ENCODE measurements around the gene TUG1. TPM values are rescaled to one million over a fixed set of nuclear protein-coding genes. Genes with fewer than 3 reads are reported as not detected.

Gene TUG1
- total RNA-seq, 2 experiments from 2014 or later, result 71.2 to 72.5 TPM

DNA sequence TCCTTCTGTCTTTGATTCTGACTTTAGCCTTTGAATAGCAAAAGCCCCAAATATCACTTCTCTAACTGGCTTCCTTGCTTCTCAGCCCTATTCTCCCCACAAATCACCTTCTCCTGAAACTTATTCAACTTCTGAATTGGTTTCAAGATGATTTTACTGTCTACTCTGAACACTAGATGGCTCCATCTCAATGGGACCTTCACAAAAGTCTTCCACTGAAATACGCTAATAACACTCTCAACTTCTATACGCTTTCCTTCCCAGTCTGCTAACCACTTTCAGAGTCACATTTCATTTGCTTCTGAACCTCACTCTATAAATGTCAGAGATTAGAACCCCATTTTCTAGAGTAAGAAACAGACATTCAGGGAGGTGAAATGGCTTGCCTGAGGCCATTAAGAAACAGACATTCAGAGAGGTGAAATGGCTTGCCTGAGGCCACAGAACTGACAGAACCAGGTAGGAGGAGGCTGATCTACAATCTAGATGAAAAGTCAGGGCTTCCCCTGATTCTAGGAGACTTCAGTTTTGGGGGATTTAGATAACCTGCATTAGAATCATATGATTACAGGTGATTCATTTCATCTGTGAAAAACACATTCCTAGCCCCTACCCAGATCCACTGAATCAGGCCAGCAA lies 21.1 kb upstream of the TUG1 start:
- ChIA-PET POLR2A (interaction anchor here (0.9 kb wide), 1 partner anchor 20 kb away, joined by 4 read pairs; the partner anchor contains the start of gene MORC2), CTCF (interaction anchor here (3.2 kb wide), 1 partner anchor 136 kb away, joined by 27 read pairs; no protein-coding TSS in a partner anchor)
- Mint-ChIP-seq H3K4me3 (no peak overlapping the region), H3K4me1 (peaks cover 59% of the 10 kb centered on the region), H3K27ac (no peak overlapping the region), H3K9me3 (no peaks in the 10 kb centered on the region), H3K36me3 (ENCODE audit: low read depth) (peaks cover 57% of the 10 kb centered on the region), H3K27me3 (no peaks in the 10 kb centered on the region)
- no peak for DNase-seq

DNA sequence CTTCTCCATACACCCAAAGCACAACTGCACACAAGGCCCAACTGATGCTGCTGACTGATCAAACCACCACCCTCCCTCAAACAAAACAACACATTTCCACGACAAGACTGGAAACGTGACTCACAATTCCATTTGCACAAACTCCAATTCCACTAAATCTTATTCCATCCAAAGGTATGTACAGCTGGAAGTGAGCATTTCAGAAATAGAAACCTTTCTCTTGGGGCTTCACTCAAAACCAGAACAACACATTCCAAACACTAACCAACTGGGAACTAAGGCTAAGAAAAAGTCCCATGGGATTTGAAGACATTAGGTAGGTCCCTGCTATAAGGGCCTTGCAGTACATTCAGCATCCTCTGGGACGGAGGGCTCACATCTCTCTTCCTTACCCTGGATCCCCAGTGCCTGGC lies 20.1 kb upstream of the TUG1 start:
- H3K4me3 Mint-ChIP-seq, result no peak overlapping the region
- no peaks in the 10 kb centered on the region for H3K9me3 Mint-ChIP-seq
- ChIA-PET CTCF (no interaction called here), POLR2A (interaction anchor here (0.9 kb wide), 1 partner anchor 19 kb away, joined by 4 read pairs; the partner anchor contains the start of gene MORC2)
- peaks cover 52% of the 10 kb centered on the region for H3K36me3 Mint-ChIP-seq (ENCODE audit: low read depth)
- DNase-seq, result no peak
- H3K27me3 Mint-ChIP-seq, result no peaks in the 10 kb centered on the region
- H3K4me1 Mint-ChIP-seq, result peaks cover 49% of the 10 kb centered on the region
- H3K27ac Mint-ChIP-seq, result no peak overlapping the region

GRCh38 chr22:30949934-30950660 lies 19.0 kb upstream of the TUG1 start:
- POLR2A ChIA-PET, result interaction anchor here (0.6 to 3.5 kb wide), 3 partner anchors 9 to 135 kb away, joined by 3 to 19 read pairs (median 4); partner anchors contain the start of genes MORC2 and TUG1
- peaks cover 45% of the 10 kb centered on the region for H3K36me3 Mint-ChIP-seq (ENCODE audit: low read depth)
- no peaks in the 10 kb centered on the region for H3K27me3 Mint-ChIP-seq
- CTCF ChIA-PET, result interaction anchor here (1.1 to 1.3 kb wide), 2 partner anchors 18 to 135 kb away, joined by 3 to 6 read pairs; no protein-coding TSS in a partner anchor
- H3K9me3 Mint-ChIP-seq, result no peaks in the 10 kb centered on the region
- H3K4me3 Mint-ChIP-seq, result no peak overlapping the region
- no peak overlapping the region for H3K27ac Mint-ChIP-seq
- DNase-seq, result no peak
- peaks cover 38% of the 10 kb centered on the region for H3K4me1 Mint-ChIP-seq

GRCh38 chr22:30953206-30953605 lies 15.9 kb upstream of the TUG1 start:
- Mint-ChIP-seq H3K27ac (no peak overlapping the region), H3K27me3 (no peaks in the 10 kb centered on the region), H3K36me3 (ENCODE audit: low read depth) (peaks cover 38% of the 10 kb centered on the region), H3K9me3 (no peaks in the 10 kb centered on the region), H3K4me1 (peaks cover 38% of the 10 kb centered on the region), H3K4me3 (no peak overlapping the region)
- ChIA-PET CTCF (interaction anchor here (2.5 kb wide), 1 partner anchor 132 kb away, joined by 8 read pairs; no protein-coding TSS in a partner anchor), POLR2A (interaction anchor here (3.5 kb wide), 1 partner anchor 17 kb away, joined by 19 read pairs; the partner anchor contains the start of genes MORC2 and TUG1)
- no peak for DNase-seq

- ChIA-PET POLR2A (interaction anchor here (0.6 to 1.1 kb wide), 2 partner anchors 12 to 14 kb away, joined by 3 to 5 read pairs; partner anchors contain the start of genes MORC2 and TUG1), CTCF (interaction anchor here (1.6 kb wide), 1 partner anchor 14 kb away, joined by 3 read pairs; no protein-coding TSS in a partner anchor)
- no peak overlapping the region for H3K4me3 Mint-ChIP-seq
- H3K27ac Mint-ChIP-seq, result no peak overlapping the region
- no peaks in the 10 kb centered on the region for H3K9me3 Mint-ChIP-seq
- no peak for DNase-seq
- peaks cover 38% of the 10 kb centered on the region for H3K4me1 Mint-ChIP-seq
- no peaks in the 10 kb centered on the region for H3K27me3 Mint-ChIP-seq
- peaks cover 26% of the 10 kb centered on the region for H3K36me3 Mint-ChIP-seq (ENCODE audit: low read depth)
Measured at GRCh38 chr22:30955153-30955552, 13.9 kb upstream of the TUG1 start.

- Mint-ChIP-seq H3K4me3 (no peak overlapping the region), H3K27ac (no peak overlapping the region), H3K4me1 (peaks cover 36% of the 10 kb centered on the region), H3K36me3 (ENCODE audit: low read depth) (peaks cover 41% of the 10 kb centered on the region), H3K9me3 (peaks cover 6% of the 10 kb centered on the region), H3K27me3 (no peaks in the 10 kb centered on the region)
- no peak for DNase-seq
- POLR2A ChIA-PET, result interaction anchor here (1.2 kb wide), 2 partner anchors 9 to 14 kb away, joined by 3 read pairs; no protein-coding TSS in a partner anchor
- CTCF ChIA-PET, result interaction anchor here (1.4 kb wide), 1 partner anchor 19 kb away, joined by 3 read pairs; no protein-coding TSS in a partner anchor
Measured at GRCh38 chr22:30964858-30965257, 4.2 kb upstream of the TUG1 start.

- no peaks in the 10 kb centered on the region for H3K27me3 Mint-ChIP-seq
- peaks cover 24% of the 10 kb centered on the region for H3K9me3 Mint-ChIP-seq
- CTCF ChIA-PET, result interaction anchor here (0.6 to 3.1 kb wide), 11 partner anchors 12 to 335 kb away, joined by 3 to 24 read pairs (median 7); no protein-coding TSS in a partner anchor
- peak within 1 kb of the TSS; percentile 95 for H3K4me3 Mint-ChIP-seq
- DNase-seq, result no peak
- peaks cover 73% of the 10 kb centered on the region for H3K36me3 Mint-ChIP-seq (ENCODE audit: low read depth)
- peak within 1 kb of the TSS; percentile 94 for H3K27ac Mint-ChIP-seq
- peaks cover 65% of the 10 kb centered on the region for H3K4me1 Mint-ChIP-seq
- POLR2A ChIA-PET, result interaction anchor here (0.6 to 3.7 kb wide), 30 partner anchors 10 to 1507 kb away, joined by 3 to 45 read pairs (median 5); partner anchors contain the start of genes DRG1, FBXO7, LIMK2 and PATZ1
Measured at GRCh38 chr22:30968015-30968923, 796 bp upstream of the TUG1 start, which contains the start of gene MORC2. MORC2 (minus strand) TSS chr22:30968774; CDS start chr22:30967889, 885 bp downstream.

GRCh38 chr22:30969532-30970355 lies 679 bp downstream of the TUG1 start:
- Mint-ChIP-seq H3K4me1 (peaks cover 64% of the 10 kb centered on the region), H3K4me3 (peak overlapping the region; percentile 95), H3K27ac (peak overlapping the region; percentile 85), H3K27me3 (no peaks in the 10 kb centered on the region), H3K9me3 (peaks cover 36% of the 10 kb centered on the region), H3K36me3 (ENCODE audit: low read depth) (peaks cover 83% of the 10 kb centered on the region)
- peak; percentile 53 for DNase-seq
- ChIA-PET POLR2A (interaction anchor here (0.7 to 3.7 kb wide), 35 partner anchors 9 to 643 kb away, joined by 3 to 45 read pairs (median 5); partner anchors contain the start of genes DRG1, DUSP18, LIMK2 and PATZ1), CTCF (interaction anchor here (1.0 to 3.1 kb wide), 12 partner anchors 11 to 337 kb away, joined by 3 to 24 read pairs (median 6); partner anchors contain the start of gene SMTN)

GRCh38 chr22:30970356-30970746 lies 1.3 kb downstream of the TUG1 start:
- Mint-ChIP-seq H3K27ac (peak overlapping the region; percentile 85), H3K4me1 (peaks cover 59% of the 10 kb centered on the region), H3K27me3 (no peaks in the 10 kb centered on the region), H3K4me3 (peak overlapping the region; percentile 95), H3K9me3 (peaks cover 42% of the 10 kb centered on the region), H3K36me3 (ENCODE audit: low read depth) (peaks cover 88% of the 10 kb centered on the region)
- DNase-seq, result no peak
- ChIA-PET POLR2A (interaction anchor here (0.8 to 3.7 kb wide), 18 partner anchors 8 to 644 kb away, joined by 3 to 45 read pairs (median 14); partner anchors contain the start of genes LIMK2, PIK3IP1, RNF185 and SELENOM), CTCF (interaction anchor here (1.1 to 3.1 kb wide), 5 partner anchors 10 to 112 kb away, joined by 3 to 24 read pairs (median 8); partner anchors contain the start of gene SMTN)

DNA sequence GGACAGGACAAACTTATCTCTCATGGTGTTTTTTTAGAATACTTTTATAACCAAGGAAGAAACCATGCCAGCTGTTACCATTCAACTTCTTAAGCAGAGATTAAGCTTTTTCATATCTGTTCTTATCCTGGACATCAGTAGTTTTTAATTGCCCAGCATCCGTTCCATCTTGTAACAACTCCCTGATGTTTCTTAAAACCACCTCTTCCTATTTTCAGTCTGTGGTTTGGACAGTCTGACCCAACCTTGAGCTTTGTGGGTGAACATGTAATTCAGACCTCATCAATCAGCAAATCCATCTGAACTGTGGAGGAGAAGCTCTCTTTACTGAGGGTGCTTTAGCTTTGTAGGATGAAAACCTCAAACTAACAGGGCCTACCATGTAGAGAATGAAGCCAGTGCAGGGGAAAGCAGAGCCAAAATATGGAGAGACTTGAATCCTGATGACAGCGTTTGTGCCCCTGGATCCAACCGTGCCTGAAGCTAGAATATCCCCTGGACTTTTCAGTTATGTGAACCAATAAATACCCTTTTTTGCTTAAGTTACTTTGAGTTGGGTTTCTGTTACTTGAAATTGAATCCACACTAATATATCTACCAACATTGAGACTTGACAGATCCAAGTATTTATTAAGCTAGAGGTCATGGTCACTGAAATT lies 9.4 kb downstream of the TUG1 start:
- ChIA-PET CTCF (no interaction called here), POLR2A (interaction anchor here (1.1 to 1.9 kb wide), 3 partner anchors 8 to 13 kb away, joined by 3 to 13 read pairs (median 3); partner anchors contain the start of genes MORC2 and TUG1)
- Mint-ChIP-seq H3K27me3 (no peaks in the 10 kb centered on the region), H3K4me1 (peaks cover 27% of the 10 kb centered on the region), H3K36me3 (ENCODE audit: low read depth) (peaks cover 60% of the 10 kb centered on the region), H3K9me3 (peaks cover 58% of the 10 kb centered on the region), H3K4me3 (no peak overlapping the region), H3K27ac (no peak overlapping the region)
- DNase-seq, result no peak

All from activated CD4-positive, alpha-beta memory T cell treated with anti-CD3 and anti-CD28 coated beads, Interleukin-2, amount 10 ng/mL, durations not matched to agents 7 days and 5 days (primary cell).